GM21381 (cell line): ENCODE data around the gene GTF3C4.
A peak's percentile ranks its signal among the peaks of the same experiment; 100 is the strongest.

Source experiments
- ATAC-seq: cut with Tn5 transposase; IDR thresholded peaks from one replicate; pipeline ENCODE4 v1.9.1; 2021; ENCODE audit warnings: mild to moderate bottlenecking, moderate library complexity; ENCODE audit not compliant: unreplicated experiment

GTF3C4 gene

GRCh38 chr9:132670457-132671391, at the start of gene GTF3C4:
Gene GTF3C4 (plus strand): TSS chr9:132670464. CDS start chr9:132670599, 135 bp downstream.
- peak; percentile 26 for ATAC-seq

GRCh38 chr9:132622159-132622558, 48.1 kb upstream of the GTF3C4 start:
- ATAC-seq = no peak

- ATAC-seq = no peak
Observed at GRCh38 chr9:132626285-132626684, 44.0 kb upstream of the GTF3C4 start.

- no peak for ATAC-seq
Observed at GRCh38 chr9:132627106-132627505, 43.2 kb upstream of the GTF3C4 start.

GRCh38 chr9:132627594-132627993, 42.7 kb upstream of the GTF3C4 start:
- ATAC-seq = no peak

- no peak for ATAC-seq
Observed at GRCh38 chr9:132628746-132629145, 41.5 kb upstream of the GTF3C4 start.

GRCh38 chr9:132630116-132630515, 40.1 kb upstream of the GTF3C4 start:
- ATAC-seq = no peak

- ATAC-seq = no peak
Observed at GRCh38 chr9:132630811-132631210, 39.5 kb upstream of the GTF3C4 start.

- no peak for ATAC-seq
Observed at GRCh38 chr9:132631280-132631679, 39.0 kb upstream of the GTF3C4 start.

GRCh38 chr9:132631685-132632084, 38.6 kb upstream of the GTF3C4 start:
- ATAC-seq = no peak

- ATAC-seq = no peak
Observed at GRCh38 chr9:132632413-132633129, 37.7 kb upstream of the GTF3C4 start.

- ATAC-seq = no peak
Observed at GRCh38 chr9:132634327-132634726, 35.9 kb upstream of the GTF3C4 start.

GRCh38 chr9:132637351-132637750, 32.9 kb upstream of the GTF3C4 start:
- ATAC-seq = no peak

GRCh38 chr9:132637801-132638200, 32.5 kb upstream of the GTF3C4 start:
- no peak for ATAC-seq

GRCh38 chr9:132638240-132638639, 32.0 kb upstream of the GTF3C4 start:
- ATAC-seq = no peak

- no peak for ATAC-seq
Observed at GRCh38 chr9:132639322-132639721, 30.9 kb upstream of the GTF3C4 start.

- ATAC-seq = no peak
Observed at GRCh38 chr9:132641216-132641615, 29.0 kb upstream of the GTF3C4 start.

- ATAC-seq = peak; percentile 62
Observed at GRCh38 chr9:132644251-132644650, 26.0 kb upstream of the GTF3C4 start.

GRCh38 chr9:132645306-132645705, 25.0 kb upstream of the GTF3C4 start:
- ATAC-seq = no peak

- ATAC-seq = no peak
Observed at GRCh38 chr9:132645711-132646110, 24.6 kb upstream of the GTF3C4 start.

- ATAC-seq = no peak
Observed at GRCh38 chr9:132646726-132647125, 23.5 kb upstream of the GTF3C4 start.

- ATAC-seq = no peak
Observed at GRCh38 chr9:132647355-132647754, 22.9 kb upstream of the GTF3C4 start.
